Measurements from ENCODE around the gene RACK1.
A peak's percentile ranks its signal among the peaks of the same experiment; 100 is the strongest.

RACK1 gene

GRCh38 chr5:181221792-181222629 lies 21.7 kb downstream of the RACK1 start:
- Histone ChIP-seq H3K4me3 (ENCODE audit: low read depth, low read length, poor library complexity, severe bottlenecking) (peak overlapping the region; percentile 67), H2AFZ (ENCODE audit: low read length) (no peak overlapping the region), H3K9me3 (ENCODE audit: low read length) (no peaks in the 10 kb centered on the region), H3F3A (ENCODE audit: insufficient read depth, low read length) (0 out of 2 replicates have a peak, but pooled peaks cover 12% of the 10 kb centered on the region), H3K79me2 (ENCODE audit: insufficient read depth, low read length) (no peaks in the 10 kb centered on the region), H3K4me2 (ENCODE audit: low read length) (peak overlapping the region; percentile 92), H4K20me1 (ENCODE audit: insufficient read depth, low read length) (no peaks in the 10 kb centered on the region), H3K36me3 (ENCODE audit: insufficient read depth, low read length) (peaks cover 8% of the 10 kb centered on the region; the same call in 1 of the 2 replicates), H3K27ac (ENCODE audit: low read depth, low read length, poor library complexity, severe bottlenecking) (peak overlapping the region; percentile 96), H3K27me3 (ENCODE audit: insufficient read depth, low read length) (no peaks in the 10 kb centered on the region), H3K4me1 (ENCODE audit: insufficient read depth, low read length, severe bottlenecking) (peaks cover 48% of the 10 kb centered on the region), H3K9me2 (ENCODE audit: low read depth, low read length) (no peaks in the 10 kb centered on the region), H3K9ac (ENCODE audit: low read length) (peak overlapping the region; percentile 82)
- TF ChIP-seq EZH2 (IDR thresholded peaks at IDR 0.05; ENCODE audit: borderline replicate concordance, low read length) (no peak), CTCF (IDR thresholded peaks at IDR 0.05; ENCODE audit: low read length) (0 out of 2 replicates have a peak, but pooled peaks have one; percentile 3)

GRCh38 chr5:181221105-181221791 lies 22.5 kb downstream of the RACK1 start:
- peak overlapping the region; percentile 67 for H3K4me3 ChIP-seq (ENCODE audit: low read depth, low read length, poor library complexity, severe bottlenecking)
- peak overlapping the region; percentile 90 for H2AFZ ChIP-seq (ENCODE audit: low read length)
- H3K9me2 ChIP-seq (ENCODE audit: low read depth, low read length): no peaks in the 10 kb centered on the region
- peaks cover 8% of the 10 kb centered on the region; the same call in 1 of the 2 replicates for H3K36me3 ChIP-seq (ENCODE audit: insufficient read depth, low read length)
- H3K4me1 ChIP-seq (ENCODE audit: insufficient read depth, low read length, severe bottlenecking): peaks cover 53% of the 10 kb centered on the region
- H3K9me3 ChIP-seq (ENCODE audit: low read length): no peaks in the 10 kb centered on the region
- peak overlapping the region; percentile 92 for H3K4me2 ChIP-seq (ENCODE audit: low read length)
- no peaks in the 10 kb centered on the region for H4K20me1 ChIP-seq (ENCODE audit: insufficient read depth, low read length)
- H3K27me3 ChIP-seq (ENCODE audit: insufficient read depth, low read length): no peaks in the 10 kb centered on the region
- 0 out of 2 replicates have a peak, but pooled peaks cover 12% of the 10 kb centered on the region for H3F3A ChIP-seq (ENCODE audit: insufficient read depth, low read length)
- no peaks in the 10 kb centered on the region for H3K79me2 ChIP-seq (ENCODE audit: insufficient read depth, low read length)
- H3K27ac ChIP-seq (ENCODE audit: low read depth, low read length, poor library complexity, severe bottlenecking): peak overlapping the region; percentile 96
- TF ChIP-seq CTCF (IDR thresholded peaks at IDR 0.05; ENCODE audit: low read length): no peak; the same call in 1 of the 2 replicates
- TF ChIP-seq EZH2 (IDR thresholded peaks at IDR 0.05; ENCODE audit: borderline replicate concordance, low read length): no peak
- peak overlapping the region; percentile 82 for H3K9ac ChIP-seq (ENCODE audit: low read length)

GRCh38 chr5:181220178-181220515 lies 23.6 kb downstream of the RACK1 start:
- Histone ChIP-seq H3K4me3 (ENCODE audit: low read depth, low read length, poor library complexity, severe bottlenecking) (no peak overlapping the region), H3K27me3 (ENCODE audit: insufficient read depth, low read length) (no peaks in the 10 kb centered on the region), H3K36me3 (ENCODE audit: insufficient read depth, low read length) (peaks cover 2% of the 10 kb centered on the region; the same call in 1 of the 2 replicates), H4K20me1 (ENCODE audit: insufficient read depth, low read length) (no peaks in the 10 kb centered on the region), H3K9me3 (ENCODE audit: low read length) (no peaks in the 10 kb centered on the region), H3K27ac (ENCODE audit: low read depth, low read length, poor library complexity, severe bottlenecking) (no peak overlapping the region), H3K4me1 (ENCODE audit: insufficient read depth, low read length, severe bottlenecking) (peaks cover 49% of the 10 kb centered on the region), H3K4me2 (ENCODE audit: low read length) (no peak overlapping the region), H3K79me2 (ENCODE audit: insufficient read depth, low read length) (no peaks in the 10 kb centered on the region), H3K9me2 (ENCODE audit: low read depth, low read length) (no peaks in the 10 kb centered on the region), H3K9ac (ENCODE audit: low read length) (no peak overlapping the region), H2AFZ (ENCODE audit: low read length) (no peak overlapping the region), H3F3A (ENCODE audit: insufficient read depth, low read length) (0 out of 2 replicates have a peak, but pooled peaks cover 12% of the 10 kb centered on the region)
- TF ChIP-seq CTCF (IDR thresholded peaks at IDR 0.05; ENCODE audit: low read length) (no peak), EZH2 (IDR thresholded peaks at IDR 0.05; ENCODE audit: borderline replicate concordance, low read length) (no peak)

All from OCI-LY1 (cell line).